ENCODE data around the gene TBC1D7.

DNA sequence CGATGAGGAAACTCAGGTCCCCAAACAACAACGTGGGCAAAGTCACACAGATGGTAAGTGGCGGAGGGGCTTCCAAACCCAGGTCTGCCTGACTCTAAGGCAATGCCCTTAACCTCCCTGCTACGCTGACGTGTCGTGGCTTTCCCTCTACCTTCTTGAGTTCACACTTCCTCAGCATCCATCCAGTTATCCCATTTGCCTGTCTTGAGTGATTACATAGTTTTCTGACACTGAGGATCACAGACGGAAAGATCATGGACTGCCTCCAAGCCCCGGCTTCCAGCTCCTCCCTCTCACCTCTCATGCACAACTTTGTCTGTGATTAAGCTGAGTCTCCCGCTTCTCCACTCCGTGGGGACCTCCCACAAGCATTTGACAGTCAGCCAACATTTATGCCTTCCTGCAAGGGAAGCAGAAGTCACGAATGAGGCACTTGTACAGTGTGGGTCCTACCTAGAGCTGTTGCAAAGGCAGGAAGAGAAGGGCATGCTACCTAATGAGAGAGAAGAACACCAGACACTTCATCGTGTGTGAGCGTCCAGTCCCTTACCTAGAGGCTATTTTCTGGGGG lies 33.8 kb downstream of the TBC1D7 start:
- TF ChIP-seq, protein P1, sequence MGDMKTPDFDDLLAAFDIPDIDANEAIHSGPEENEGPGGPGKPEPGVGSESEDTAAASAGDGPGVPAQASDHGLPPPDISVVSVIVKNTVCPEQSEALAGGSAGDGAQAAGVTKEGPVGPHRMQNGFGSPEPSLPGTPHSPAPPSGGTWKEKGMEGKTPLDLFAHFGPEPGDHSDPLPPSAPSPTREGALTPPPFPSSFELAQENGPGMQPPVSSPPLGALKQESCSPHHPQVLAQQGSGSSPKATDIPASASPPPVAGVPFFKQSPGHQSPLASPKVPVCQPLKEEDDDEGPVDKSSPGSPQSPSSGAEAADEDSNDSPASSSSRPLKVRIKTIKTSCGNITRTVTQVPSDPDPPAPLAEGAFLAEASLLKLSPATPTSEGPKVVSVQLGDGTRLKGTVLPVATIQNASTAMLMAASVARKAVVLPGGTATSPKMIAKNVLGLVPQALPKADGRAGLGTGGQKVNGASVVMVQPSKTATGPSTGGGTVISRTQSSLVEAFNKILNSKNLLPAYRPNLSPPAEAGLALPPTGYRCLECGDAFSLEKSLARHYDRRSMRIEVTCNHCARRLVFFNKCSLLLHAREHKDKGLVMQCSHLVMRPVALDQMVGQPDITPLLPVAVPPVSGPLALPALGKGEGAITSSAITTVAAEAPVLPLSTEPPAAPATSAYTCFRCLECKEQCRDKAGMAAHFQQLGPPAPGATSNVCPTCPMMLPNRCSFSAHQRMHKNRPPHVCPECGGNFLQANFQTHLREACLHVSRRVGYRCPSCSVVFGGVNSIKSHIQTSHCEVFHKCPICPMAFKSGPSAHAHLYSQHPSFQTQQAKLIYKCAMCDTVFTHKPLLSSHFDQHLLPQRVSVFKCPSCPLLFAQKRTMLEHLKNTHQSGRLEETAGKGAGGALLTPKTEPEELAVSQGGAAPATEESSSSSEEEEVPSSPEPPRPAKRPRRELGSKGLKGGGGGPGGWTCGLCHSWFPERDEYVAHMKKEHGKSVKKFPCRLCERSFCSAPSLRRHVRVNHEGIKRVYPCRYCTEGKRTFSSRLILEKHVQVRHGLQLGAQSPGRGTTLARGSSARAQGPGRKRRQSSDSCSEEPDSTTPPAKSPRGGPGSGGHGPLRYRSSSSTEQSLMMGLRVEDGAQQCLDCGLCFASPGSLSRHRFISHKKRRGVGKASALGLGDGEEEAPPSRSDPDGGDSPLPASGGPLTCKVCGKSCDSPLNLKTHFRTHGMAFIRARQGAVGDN (IDR thresholded peaks at IDR 0.05) = no peak
- TF ChIP-seq YBX1 (IDR thresholded peaks at IDR 0.05) (no peak), YY1 (IDR thresholded peaks at IDR 0.05; ENCODE audit: low read depth, low read length) (no peak)

All from GM12878 (cell line).